KOPT-K1 (cell line): ENCODE measurements around the gene MPHOSPH8.
"Not testable (repeated sequence)": the region's sequence is repeated elsewhere in the genome, so short reads cannot be mapped to it uniquely, and the experiment has no call there.

Experiments
- H3K27ac ChIP-seq: fragments of 200-600 bp; sonication (generic); 2 replicates; pipeline ENCODE4 v1.5.1; 2016; ENCODE audit warnings: antibody characterized with exemption, mild to moderate bottlenecking, low read depth, low read length; ENCODE audit not compliant: poor library complexity, severe bottlenecking
- H3K36me3 ChIP-seq: fragments of 200-600 bp; sonication (generic); 2 replicates; pipeline ENCODE4 v1.5.1; 2017; ENCODE audit warnings: antibody characterized with exemption, mild to moderate bottlenecking, low read length, moderate library complexity; ENCODE audit not compliant: insufficient read depth
- H3K9me3 ChIP-seq: fragments of 200-600 bp; sonication (generic); 2 replicates; pipeline ENCODE4 v1.5.1; 2017; ENCODE audit warnings: antibody characterized with exemption, low read length, mild to moderate bottlenecking; ENCODE audit not compliant: insufficient read depth, poor library complexity, severe bottlenecking

MPHOSPH8 gene

GRCh38 chr13:19605161-19605955, 28.1 kb upstream of the MPHOSPH8 start:
- no peaks in the 10 kb centered on the region for H3K36me3 ChIP-seq
- H3K9me3 ChIP-seq = peaks cover 29% of the 10 kb centered on the region
- H3K27ac ChIP-seq = no peak overlapping the region

GRCh38 chr13:19606152-19606551, 27.3 kb upstream of the MPHOSPH8 start:
- Histone ChIP-seq H3K27ac (no peak overlapping the region), H3K36me3 (no peaks in the 10 kb centered on the region), H3K9me3 (peaks cover 29% of the 10 kb centered on the region)

GRCh38 chr13:19606737-19607136, 26.7 kb upstream of the MPHOSPH8 start:
- H3K27ac ChIP-seq = no peak overlapping the region
- H3K36me3 ChIP-seq = no peaks in the 10 kb centered on the region
- H3K9me3 ChIP-seq = peaks cover 29% of the 10 kb centered on the region

- H3K27ac ChIP-seq = no peak overlapping the region
Measured at GRCh38 chr13:19607523-19608078, 25.9 kb upstream of the MPHOSPH8 start.

GRCh38 chr13:19618977-19619376, 14.5 kb upstream of the MPHOSPH8 start:
- no peaks in the 10 kb centered on the region for H3K36me3 ChIP-seq
- H3K27ac ChIP-seq = no peak overlapping the region
- peaks cover 10% of the 10 kb centered on the region for H3K9me3 ChIP-seq

More at GRCh38 chr13:19607523-19608078, 25.9 kb upstream of the MPHOSPH8 start:
- H3K9me3 ChIP-seq = peaks cover 29% of the 10 kb centered on the region
- no peaks in the 10 kb centered on the region for H3K36me3 ChIP-seq

- peaks cover 10% of the 10 kb centered on the region for H3K9me3 ChIP-seq
- no peak overlapping the region for H3K27ac ChIP-seq
- H3K36me3 ChIP-seq = no peaks in the 10 kb centered on the region
Measured at GRCh38 chr13:19622193-19622592, 11.3 kb upstream of the MPHOSPH8 start.

- Histone ChIP-seq H3K36me3 (no peaks in the 10 kb centered on the region), H3K9me3 (no peaks in the 10 kb centered on the region), H3K27ac (no peak overlapping the region)
Measured at GRCh38 chr13:19624265-19624664, 9.2 kb upstream of the MPHOSPH8 start.

GRCh38 chr13:19632915-19633478, 462 bp upstream of the MPHOSPH8 start:
- Histone ChIP-seq H3K27ac (peak overlapping the region; percentile 75), H3K9me3 (peaks cover 6% of the 10 kb centered on the region), H3K36me3 (0 out of 2 replicates have a peak, but pooled peaks cover 10% of the 10 kb centered on the region)

- peaks cover 6% of the 10 kb centered on the region for H3K9me3 ChIP-seq
- peak overlapping the region; percentile 75 for H3K27ac ChIP-seq
- 0 out of 2 replicates have a peak, but pooled peaks cover 10% of the 10 kb centered on the region for H3K36me3 ChIP-seq
Measured at GRCh38 chr13:19634256-19634740, 839 bp downstream of the MPHOSPH8 start.

- not testable (repeated sequence) for H3K36me3 ChIP-seq, H3K27ac ChIP-seq, H3K9me3 ChIP-seq
Measured at GRCh38 chr13:19635926-19636325, 2.5 kb downstream of the MPHOSPH8 start.

GRCh38 chr13:19643652-19644051, 10.2 kb downstream of the MPHOSPH8 start:
- H3K27ac ChIP-seq = no peak overlapping the region
- no peaks in the 10 kb centered on the region for H3K9me3 ChIP-seq
- H3K36me3 ChIP-seq = peaks cover 65% of the 10 kb centered on the region

GRCh38 chr13:19645000-19645399, 11.5 kb downstream of the MPHOSPH8 start:
- Histone ChIP-seq H3K27ac (no peak overlapping the region), H3K9me3 (no peaks in the 10 kb centered on the region), H3K36me3 (peaks cover 78% of the 10 kb centered on the region)

GRCh38 chr13:19646063-19646462, 12.6 kb downstream of the MPHOSPH8 start:
- Histone ChIP-seq H3K27ac (no peak overlapping the region), H3K36me3 (peaks cover 89% of the 10 kb centered on the region), H3K9me3 (no peaks in the 10 kb centered on the region)

GRCh38 chr13:19650742-19651141, 17.3 kb downstream of the MPHOSPH8 start:
- H3K27ac ChIP-seq = no peak overlapping the region
- H3K36me3 ChIP-seq = peaks cover 92% of the 10 kb centered on the region
- no peaks in the 10 kb centered on the region for H3K9me3 ChIP-seq

- H3K27ac ChIP-seq = no peak overlapping the region
- peaks cover 88% of the 10 kb centered on the region for H3K36me3 ChIP-seq
Measured at GRCh38 chr13:19657872-19658591, 24.6 kb downstream of the MPHOSPH8 start.

More at GRCh38 chr13:19657872-19658591, 24.6 kb downstream of the MPHOSPH8 start:
- H3K9me3 ChIP-seq = no peaks in the 10 kb centered on the region
